Tibial nerve (tissue), 3 donors: ENCODE data around the gene TSPAN5.

ENCODE experiments used
- EP300 ChIP-seq, 2 donors: sonication (generic); formaldehyde crosslinking; IDR thresholded peaks; one replicate each; pipeline ENCODE4 v1.6.1; 2017; ENCODE audit warnings: antibody characterized with exemption in 2 of 2, mild to moderate bottlenecking in 1 of 2
- POLR2A ChIP-seq, 2 donors: fragments of 450-650 bp; IDR thresholded peaks; one replicate each; pipeline ENCODE4 v1.6.1; 2017; ENCODE audit warnings: antibody characterized with exemption in 2 of 2, mild to moderate bottlenecking in 2 of 2, moderate library complexity in 2 of 2

- no peak for TF ChIP-seq EP300 (IDR thresholded peaks at IDR 0.05)
- no peak for TF ChIP-seq POLR2A (IDR thresholded peaks at IDR 0.05)
Measured at GRCh38 chr4:98447648-98448047, 210.8 kb downstream of the TSPAN5 start.
